Neuronal stem cell (in vitro differentiated cells): Measurements from ENCODE around the gene MET.
"Not testable (repeated sequence)": the region's sequence is repeated elsewhere in the genome, so short reads cannot be mapped to it uniquely, and the experiment has no call there.

ENCODE experiments used
- DNase-seq: peaks from one replicate; pipeline ENCODE4 v3.0.0-alpha.2; 2013; ENCODE audit warnings: low spot score
- H2AFZ ChIP-seq: one replicate; pipeline ENCODE4 v1.6.1; 2013; ENCODE audit warnings: mild to moderate bottlenecking, low read length, inconsistent platforms
- H2AK5ac ChIP-seq: 2 replicates; pipeline ENCODE4 v1.6.1; 2013; ENCODE audit warnings: low read depth, mild to moderate bottlenecking, inconsistent platforms, low read length, moderate library complexity, mixed read lengths
- H2BK120ac ChIP-seq: 2 replicates; pipeline ENCODE4 v1.6.1; 2013; ENCODE audit warnings: low read depth, mild to moderate bottlenecking, inconsistent platforms, low read length, moderate library complexity, mixed read lengths
- H2BK12ac ChIP-seq: one replicate; pipeline ENCODE4 v1.6.1; 2013; ENCODE audit warnings: low read length, inconsistent platforms
- H2BK15ac ChIP-seq: 2 replicates; pipeline ENCODE4 v1.6.1; 2013; ENCODE audit warnings: mild to moderate bottlenecking, low read length, inconsistent platforms, mixed read lengths
- H2BK5ac ChIP-seq: one replicate; pipeline ENCODE4 v1.6.1; 2013; ENCODE audit warnings: inconsistent platforms, mild to moderate bottlenecking, low read length, moderate library complexity
- H3K14ac ChIP-seq: one replicate; pipeline ENCODE4 v1.6.1; 2013; ENCODE audit warnings: low read length, inconsistent platforms
- H3K18ac ChIP-seq: 2 replicates; pipeline ENCODE4 v1.6.1; 2013; ENCODE audit warnings: low read length, inconsistent platforms
- H3K23ac ChIP-seq: 2 replicates; pipeline ENCODE4 v1.6.1; 2013; ENCODE audit warnings: low read depth, mild to moderate bottlenecking, mixed read lengths, low read length, inconsistent platforms; ENCODE audit not compliant: poor library complexity
- H3K27ac ChIP-seq: replicated peaks from 3 replicates; pipeline ENCODE4 v1.5.1; 2013; ENCODE audit warnings: low read length, inconsistent platforms
- H3K27me3 ChIP-seq, 3 experiments: 2 replicates each; pipeline ENCODE4 v1.6.1; 2013; ENCODE audit warnings: low read length in 3 of 3, mild to moderate bottlenecking in 2 of 3, inconsistent platforms in 1 of 3, low read depth in 1 of 3, mixed read lengths in 1 of 3, moderate library complexity in 1 of 3; ENCODE audit not compliant: control insufficient read depth in 3 of 3, insufficient read depth in 3 of 3
- H3K36me3 ChIP-seq, 2 donors: replicated peaks in 1 of 2; 2 replicates each; pipeline ENCODE4 v1.6.1; 2013; ENCODE audit warnings: low read length in 2 of 2; ENCODE audit not compliant: control insufficient read depth in 2 of 2, insufficient read depth in 2 of 2
- H3K4ac ChIP-seq: 2 replicates; pipeline ENCODE4 v1.6.1; 2013; ENCODE audit warnings: inconsistent platforms, mild to moderate bottlenecking, low read length, moderate library complexity
- H3K4me1 ChIP-seq, 2 donors: 1 replicate in 1 of 2; 2 replicates in 1 of 2; pipeline ENCODE4 v1.6.1; 2013; ENCODE audit warnings: low read length in 2 of 2, low read depth in 1 of 2; ENCODE audit not compliant: control insufficient read depth in 2 of 2, insufficient read depth in 1 of 2
- H3K4me2 ChIP-seq: one replicate; pipeline ENCODE4 v1.6.1; 2013; ENCODE audit warnings: mild to moderate bottlenecking, low read length, inconsistent platforms; ENCODE audit not compliant: insufficient read depth, poor library complexity, severe bottlenecking
- H3K4me3 ChIP-seq, 2 donors: 2 replicates each; pipeline ENCODE4 v1.5.1; 2013; ENCODE audit warnings: low read length in 2 of 2, mild to moderate bottlenecking in 2 of 2, inconsistent platforms in 1 of 2, moderate library complexity in 1 of 2
- H3K79me1 ChIP-seq: one replicate; pipeline ENCODE4 v1.6.1; 2013; ENCODE audit warnings: low read depth, mild to moderate bottlenecking, inconsistent platforms, low read length, moderate library complexity
- H3K9ac ChIP-seq: one replicate; pipeline ENCODE4 v1.6.1; 2013; ENCODE audit warnings: mild to moderate bottlenecking, low read depth, low read length, inconsistent platforms; ENCODE audit not compliant: poor library complexity
- H3K9me3 ChIP-seq, 2 donors: replicated peaks in 1 of 2; 2 replicates each; pipeline versions ENCODE3 to v1.6.1; 2013; ENCODE audit warnings: low read length in 2 of 2, mild to moderate bottlenecking in 2 of 2, inconsistent platforms in 1 of 2, low read depth in 1 of 2, mixed read lengths in 1 of 2, moderate library complexity in 1 of 2; ENCODE audit not compliant: control insufficient read depth in 2 of 2, insufficient read depth in 1 of 2
- H4K8ac ChIP-seq: one replicate; pipeline ENCODE4 v1.6.1; 2013; ENCODE audit warnings: low read depth, mild to moderate bottlenecking, inconsistent platforms, low read length, moderate library complexity
- H4K91ac ChIP-seq: one replicate; pipeline ENCODE4 v1.6.1; 2013; ENCODE audit warnings: low read length, low read depth, mild to moderate bottlenecking, inconsistent platforms; ENCODE audit not compliant: poor library complexity
- WGBS, 2 donors: extraction: QIAGEN DNeasy Blood & Tissue Kit; methylation state at CpG; one replicate each; pipeline ENCODE4 v1.1.7; 2013; ENCODE audit warnings: missing lambda C conversion rate in 2 of 2, mixed read lengths in 1 of 2; ENCODE audit not compliant: insufficient read length in 2 of 2, insufficient replicate concordance in 1 of 2; ENCODE audit errors: extremely low coverage in 2 of 2; 5-methylcytosine and 5-hydroxymethylcytosine counted together

The MET gene

DNA sequence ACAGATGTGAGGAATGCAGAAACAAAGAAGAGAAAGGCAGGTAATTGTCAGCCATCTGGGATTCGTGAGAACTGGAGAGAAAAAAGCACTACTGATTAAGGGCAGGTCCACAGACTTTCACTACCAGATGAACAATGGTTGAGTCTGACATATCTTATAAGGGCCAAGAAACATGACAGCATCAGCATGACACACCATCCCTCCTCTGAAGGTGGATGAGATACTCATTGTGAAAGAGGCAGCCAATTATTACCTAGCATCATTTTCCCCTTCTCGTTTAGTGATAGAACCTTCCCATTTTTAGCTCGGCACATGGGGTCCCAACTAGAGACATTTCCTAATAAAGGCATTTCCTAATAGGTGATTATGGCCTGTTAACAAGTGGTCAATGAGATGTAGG is 19.2 kb upstream of the MET start:
- H3K36me3 ChIP-seq = no peaks in the 10 kb centered on the region
- H3K9me3 ChIP-seq = peaks cover 0 to 3% of the 10 kb centered on the region in 2 donors
- no peaks in the 10 kb centered on the region for H3K79me1 ChIP-seq
- H3K4me3 ChIP-seq = no peak overlapping the region
- H2AK5ac ChIP-seq = no peak overlapping the region
- H3K4ac ChIP-seq = no peak overlapping the region
- no peak overlapping the region for H4K91ac ChIP-seq
- no peak overlapping the region for H2AFZ ChIP-seq
- DNase-seq = no peak
- peaks cover 0 to 9% (median 0%) of the 10 kb centered on the region in 3 experiments for H3K27me3 ChIP-seq
- WGBS, 2 donors = no CpG with 5 or more reads among the region's 3 CpGs
- no peak overlapping the region for H2BK120ac ChIP-seq
- H2BK5ac ChIP-seq = no peak overlapping the region
- no peak overlapping the region for H3K9ac ChIP-seq
- no peak overlapping the region for H3K23ac ChIP-seq
- H4K8ac ChIP-seq = no peak overlapping the region
- H3K4me2 ChIP-seq = no peak overlapping the region
- H3K14ac ChIP-seq = no peak overlapping the region
- H3K4me1 ChIP-seq = no peaks in the 10 kb centered on the region
- H3K18ac ChIP-seq = no peak overlapping the region
- H2BK15ac ChIP-seq = no peak overlapping the region
- H2BK12ac ChIP-seq = no peak overlapping the region
- no peak overlapping the region for H3K27ac ChIP-seq

GRCh38 chr7:116653204-116653603 is 18.8 kb upstream of the MET start:
- Histone ChIP-seq H3K27ac (no peak overlapping the region), H2BK120ac (no peak overlapping the region), H2BK15ac (no peak overlapping the region), H3K79me1 (no peaks in the 10 kb centered on the region), H4K8ac (no peak overlapping the region), H3K9ac (no peak overlapping the region), H3K9me3 (peaks cover 0 to 3% of the 10 kb centered on the region in 2 donors), H3K4me1 (no peaks in the 10 kb centered on the region), H2AFZ (no peak overlapping the region), H3K18ac (no peak overlapping the region), H3K36me3 (no peaks in the 10 kb centered on the region), H2AK5ac (no peak overlapping the region), H3K4me3 (no peak overlapping the region), H3K23ac (no peak overlapping the region), H3K14ac (no peak overlapping the region), H4K91ac (no peak overlapping the region), H2BK5ac (no peak overlapping the region), H3K4me2 (no peak overlapping the region), H3K27me3 (peaks cover 0 to 9% (median 0%) of the 10 kb centered on the region in 3 experiments), H3K4ac (no peak overlapping the region), H2BK12ac (no peak overlapping the region)
- no peak for DNase-seq
- no CpG with 5 or more reads among the region's 3 CpGs for WGBS, 2 donors

DNA sequence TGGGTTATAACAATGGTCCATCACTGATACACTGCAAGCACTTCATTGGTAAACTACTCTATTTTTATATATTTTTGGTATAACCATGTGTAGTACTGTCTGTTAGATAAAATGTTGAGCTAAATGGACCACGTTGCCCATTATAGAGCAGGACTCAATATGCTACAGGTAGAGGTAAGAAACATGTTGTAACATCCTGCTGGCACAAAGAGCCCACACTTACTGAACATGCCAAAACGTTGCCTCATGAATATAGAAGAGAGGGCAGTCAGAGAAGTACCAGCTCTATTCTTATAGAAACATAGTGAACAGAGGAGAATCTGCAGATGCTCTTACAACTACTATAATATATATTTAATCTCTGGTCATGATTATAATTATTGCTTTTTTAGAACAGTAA is 18.4 kb upstream of the MET start:
- H4K8ac ChIP-seq = no peak overlapping the region
- no peaks in the 10 kb centered on the region for H3K36me3 ChIP-seq
- no peaks in the 10 kb centered on the region for H3K4me1 ChIP-seq
- no peaks in the 10 kb centered on the region for H3K79me1 ChIP-seq
- no peak overlapping the region for H2AK5ac ChIP-seq
- H3K23ac ChIP-seq = no peak overlapping the region
- peaks cover 0 to 9% (median 0%) of the 10 kb centered on the region in 3 experiments for H3K27me3 ChIP-seq
- H2BK15ac ChIP-seq = no peak overlapping the region
- no peak overlapping the region for H2AFZ ChIP-seq
- no peak for DNase-seq
- H2BK12ac ChIP-seq = no peak overlapping the region
- H3K18ac ChIP-seq = no peak overlapping the region
- H4K91ac ChIP-seq = no peak overlapping the region
- no peak overlapping the region for H2BK120ac ChIP-seq
- no peak overlapping the region for H3K4me3 ChIP-seq
- peaks cover 0 to 3% of the 10 kb centered on the region in 2 donors for H3K9me3 ChIP-seq
- no peak overlapping the region for H3K4me2 ChIP-seq
- H3K14ac ChIP-seq = no peak overlapping the region
- no peak overlapping the region for H3K27ac ChIP-seq
- WGBS, 2 donors = no CpG with 5 or more reads among the region's 2 CpGs
- no peak overlapping the region for H3K4ac ChIP-seq
- no peak overlapping the region for H2BK5ac ChIP-seq
- H3K9ac ChIP-seq = no peak overlapping the region

- not testable (repeated sequence) for H3K23ac ChIP-seq, DNase-seq, H3K36me3 ChIP-seq, H3K4ac ChIP-seq, H2AK5ac ChIP-seq, H3K27ac ChIP-seq, H3K9me3 ChIP-seq, H3K27me3 ChIP-seq, H2BK15ac ChIP-seq, H2BK120ac ChIP-seq, H3K4me1 ChIP-seq, H2AFZ ChIP-seq, H3K4me3 ChIP-seq, H4K91ac ChIP-seq, H3K14ac ChIP-seq, H3K18ac ChIP-seq, H2BK12ac ChIP-seq, H3K9ac ChIP-seq, H2BK5ac ChIP-seq, H3K79me1 ChIP-seq, H3K4me2 ChIP-seq, H4K8ac ChIP-seq
Observed at GRCh38 chr7:116659248-116659647, 12.7 kb upstream of the MET start.
